ENCODE results near the gene C8G.
A peak's percentile ranks its signal among the peaks of the same experiment; 100 is the strongest.

The C8G gene

GRCh38 chr9:136953771-136954269 is 8.8 kb downstream of the C8G start:
- no peak for DNase-seq (ENCODE audit: low spot score)

- DNase-seq (ENCODE audit: low spot score), result no peak
Measured at GRCh38 chr9:136954270-136955083, 9.4 kb downstream of the C8G start.

GRCh38 chr9:136955202-136955942 is 10.3 kb downstream of the C8G start:
- DNase-seq (ENCODE audit: low spot score), result no peak

- no peak for DNase-seq (ENCODE audit: low spot score)
Measured at GRCh38 chr9:136955943-136956335, 10.9 kb downstream of the C8G start.

GRCh38 chr9:136956604-136957003 is 11.6 kb downstream of the C8G start:
- DNase-seq (ENCODE audit: low spot score), result no peak

- no peak for DNase-seq (ENCODE audit: low spot score)
Measured at GRCh38 chr9:136957461-136957860, 12.4 kb downstream of the C8G start.

GRCh38 chr9:136957901-136958300 is 12.9 kb downstream of the C8G start:
- DNase-seq (ENCODE audit: low spot score), result no peak

GRCh38 chr9:136958473-136958872 is 13.4 kb downstream of the C8G start:
- no peak for DNase-seq (ENCODE audit: low spot score)

- DNase-seq (ENCODE audit: low spot score), result no peak
Measured at GRCh38 chr9:136958898-136959850, 14.1 kb downstream of the C8G start.

- no peak for DNase-seq (ENCODE audit: low spot score)
Measured at GRCh38 chr9:136960212-136960937, 15.3 kb downstream of the C8G start.

- no peak for DNase-seq (ENCODE audit: low spot score)
Measured at GRCh38 chr9:136960938-136961275, 15.9 kb downstream of the C8G start.

- no peak for DNase-seq (ENCODE audit: low spot score)
Measured at GRCh38 chr9:136961279-136962065, 16.4 kb downstream of the C8G start.

- no peak for DNase-seq (ENCODE audit: low spot score)
Measured at GRCh38 chr9:136962163-136962562, 17.1 kb downstream of the C8G start.

- no peak for DNase-seq (ENCODE audit: low spot score)
Measured at GRCh38 chr9:136962701-136963248, 17.7 kb downstream of the C8G start.

- DNase-seq (ENCODE audit: low spot score), result no peak
Measured at GRCh38 chr9:136963341-136963740, 18.3 kb downstream of the C8G start.

GRCh38 chr9:136963751-136964150 is 18.7 kb downstream of the C8G start:
- DNase-seq (ENCODE audit: low spot score), result no peak

- DNase-seq (ENCODE audit: low spot score), result no peak
Measured at GRCh38 chr9:136964171-136964689, 19.2 kb downstream of the C8G start.

GRCh38 chr9:136964833-136965422 is 19.9 kb downstream of the C8G start:
- no peak for DNase-seq (ENCODE audit: low spot score)

- peak; percentile 33 for DNase-seq (ENCODE audit: low spot score)
Measured at GRCh38 chr9:136965771-136966484, 20.9 kb downstream of the C8G start.

All from NAMALWA (cell line).